Measurements from ENCODE around the gene DIAPH2.
A peak's percentile ranks its signal among the peaks of the same experiment; 100 is the strongest.

DIAPH2 gene

GRCh38 chrX:97522307-97522706 lies 837.7 kb downstream of the DIAPH2 start:
- no peak for DNase-seq

DNA sequence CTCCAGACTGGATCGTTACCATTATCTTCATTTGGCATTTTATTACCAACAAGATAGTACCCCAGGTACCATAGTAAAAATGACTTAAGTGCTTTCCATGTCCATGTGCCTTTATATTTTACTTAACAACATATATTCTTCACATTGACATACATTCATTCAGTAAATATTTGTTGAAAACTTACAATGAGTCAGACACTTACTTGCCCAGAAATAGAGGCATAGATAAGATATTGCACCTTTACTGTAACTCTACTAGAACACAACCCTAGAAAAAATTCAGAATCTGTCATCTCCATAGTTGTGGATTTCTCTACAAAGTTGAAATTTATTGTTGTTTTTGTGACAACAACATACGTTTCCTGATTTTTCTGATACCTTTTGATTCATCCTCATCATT lies 839.7 kb downstream of the DIAPH2 start:
- DNase-seq = no peak

- no peak for DNase-seq
Observed at GRCh38 chrX:97524997-97525396, 840.4 kb downstream of the DIAPH2 start.

GRCh38 chrX:97525981-97526380 lies 841.3 kb downstream of the DIAPH2 start:
- no peak for DNase-seq

DNA sequence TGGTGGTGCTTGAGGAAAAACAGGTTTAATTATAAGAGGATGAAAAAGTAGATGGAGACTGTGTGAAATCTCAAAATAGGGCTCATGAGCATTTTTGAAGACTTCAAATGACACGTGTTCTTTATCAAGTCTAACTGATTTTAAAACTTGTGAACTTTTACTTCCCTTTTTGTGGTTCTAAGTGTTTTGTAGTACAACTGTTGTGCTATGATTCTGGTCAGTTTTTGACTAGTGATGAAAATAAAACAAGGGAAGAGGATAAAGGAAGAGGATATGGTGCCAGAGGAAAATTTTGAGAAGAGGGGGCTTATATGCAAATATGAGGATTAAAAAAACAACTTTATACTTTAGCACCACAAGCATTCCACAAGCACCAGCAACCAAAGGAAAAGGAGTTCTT lies 843.1 kb downstream of the DIAPH2 start:
- DNase-seq = no peak

DNA sequence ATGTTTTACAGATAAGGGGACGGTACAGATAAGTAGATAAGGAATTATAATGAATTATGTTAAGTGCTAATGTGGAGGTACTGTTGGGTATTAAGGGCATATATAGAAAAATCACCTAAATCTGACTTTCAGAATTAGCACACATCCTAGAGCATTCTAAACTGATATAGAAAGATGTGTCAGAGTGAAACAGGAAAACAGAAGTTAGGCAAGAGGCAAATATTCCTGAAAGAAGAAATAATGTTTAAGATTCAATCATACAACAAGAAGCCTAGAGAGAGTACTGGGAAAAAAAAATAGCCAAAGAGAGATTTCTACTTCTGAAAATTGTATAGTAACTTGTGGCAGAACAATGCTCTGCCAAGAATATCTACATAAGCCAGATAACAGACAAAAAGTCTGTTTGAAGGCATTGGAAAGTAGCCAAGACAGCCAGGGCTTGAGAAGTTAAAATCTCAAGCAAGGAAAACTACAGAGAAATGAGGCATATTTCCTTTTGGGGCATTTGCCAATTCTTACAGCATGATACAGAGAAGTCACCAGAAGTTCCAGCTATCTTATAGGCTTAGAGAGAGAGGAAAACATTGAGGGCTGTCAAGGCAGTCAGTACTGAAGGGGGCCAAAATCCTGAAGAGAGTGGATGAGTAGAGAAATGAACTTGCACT lies 845.0 kb downstream of the DIAPH2 start:
- no peak for DNase-seq

DNA sequence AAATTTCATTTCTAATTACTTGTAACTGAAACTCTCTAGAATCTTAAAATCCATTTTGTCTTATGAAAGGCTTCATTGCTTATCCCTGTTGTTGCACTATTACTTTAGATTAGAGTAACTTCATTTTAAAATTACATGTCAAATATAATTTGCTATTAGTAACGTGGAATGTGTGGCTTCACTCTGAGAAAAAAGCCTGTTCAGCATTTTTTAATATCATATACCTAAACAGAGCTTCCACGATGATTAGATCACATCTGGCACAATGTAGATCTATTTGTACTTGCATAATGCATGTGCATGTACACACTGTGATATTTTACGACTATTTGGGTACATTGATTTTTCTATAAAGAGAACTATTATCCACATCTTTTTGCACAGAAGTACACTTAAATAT lies 847.2 kb downstream of the DIAPH2 start:
- no peak for DNase-seq

GRCh38 chrX:97538745-97539144 lies 854.1 kb downstream of the DIAPH2 start:
- DNase-seq = no peak

GRCh38 chrX:97539970-97540519 lies 855.4 kb downstream of the DIAPH2 start:
- DNase-seq = no peak

- no peak for DNase-seq
Observed at GRCh38 chrX:97547877-97548578, 863.4 kb downstream of the DIAPH2 start.

- peak; percentile 4 for DNase-seq
Observed at GRCh38 chrX:97551821-97552220, 867.2 kb downstream of the DIAPH2 start.

- DNase-seq = no peak
Observed at GRCh38 chrX:97553833-97554232, 869.2 kb downstream of the DIAPH2 start.

GRCh38 chrX:97556359-97556758 lies 871.7 kb downstream of the DIAPH2 start:
- DNase-seq = no peak

- peak; percentile 77 for DNase-seq
Observed at GRCh38 chrX:97563531-97564133, 879.0 kb downstream of the DIAPH2 start.

DNA sequence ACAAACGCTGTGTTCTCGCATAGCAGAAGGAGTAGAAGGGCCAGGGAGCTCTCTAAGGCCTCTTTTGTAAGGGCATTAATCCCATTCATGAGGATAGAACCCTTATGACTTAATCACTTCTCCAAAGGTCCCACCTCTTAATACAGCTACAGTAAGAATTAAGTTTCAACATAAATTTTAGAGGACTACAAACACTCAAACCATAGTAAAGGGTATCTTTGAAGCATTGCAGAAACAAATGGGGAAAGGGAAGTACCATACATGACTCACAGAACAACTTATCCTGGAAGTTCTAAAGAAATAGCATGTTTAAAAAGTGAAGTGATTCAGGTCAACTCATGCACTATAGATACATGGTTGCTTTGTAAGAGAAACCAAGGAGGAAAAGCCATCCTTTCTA lies 879.9 kb downstream of the DIAPH2 start:
- DNase-seq = no peak

GRCh38 chrX:97587171-97587570 lies 902.5 kb downstream of the DIAPH2 start:
- no peak for DNase-seq

DNA sequence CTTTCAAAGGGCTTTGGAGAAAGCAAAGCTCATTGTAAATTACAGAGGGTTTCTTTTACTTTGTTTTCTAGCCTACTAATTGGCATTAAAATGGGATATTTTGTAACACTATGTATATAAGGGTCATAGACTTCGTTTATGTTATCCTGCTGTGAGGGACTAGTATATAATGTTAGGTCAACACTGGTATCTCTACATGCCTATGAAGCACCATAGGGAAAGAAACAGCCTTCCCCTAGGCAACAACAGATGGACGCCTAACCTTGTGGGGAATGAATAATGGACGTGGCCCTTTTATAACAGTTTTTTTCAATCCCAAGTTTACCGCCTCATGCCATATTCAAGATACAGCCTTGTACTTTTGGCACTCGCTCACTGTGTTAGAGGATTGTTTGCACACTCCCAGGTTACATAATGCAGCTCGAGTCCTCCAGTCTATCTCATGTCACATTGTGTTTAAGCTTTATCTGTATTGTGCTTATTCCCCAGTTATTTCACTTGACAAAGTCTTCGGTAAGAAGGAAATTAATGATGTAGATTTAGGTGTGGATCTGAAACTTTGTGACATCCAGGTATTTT lies 910.1 kb downstream of the DIAPH2 start:
- DNase-seq = no peak

DNA sequence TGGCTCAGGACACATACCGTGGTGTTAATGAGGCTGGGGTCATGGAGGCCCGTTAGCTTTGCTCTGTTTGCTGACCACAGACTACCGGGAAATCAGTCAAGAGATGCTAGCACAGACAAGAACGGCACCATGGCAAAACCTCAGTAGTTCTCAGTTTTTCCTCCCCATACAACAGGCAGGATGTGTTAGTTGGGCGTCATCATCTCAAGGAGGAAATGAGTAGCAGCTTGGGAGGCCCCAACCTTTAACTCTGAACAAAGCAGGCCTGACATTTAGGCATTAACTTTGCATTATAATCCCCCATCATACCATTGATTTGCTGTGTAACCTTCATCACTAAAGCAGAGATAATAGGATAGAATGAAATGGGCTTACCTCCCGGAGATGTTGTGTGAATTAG lies 913.3 kb downstream of the DIAPH2 start:
- DNase-seq = peak; percentile 56

- no peak for DNase-seq
Observed at GRCh38 chrX:97602465-97603258, 918.0 kb downstream of the DIAPH2 start.

GRCh38 chrX:97605271-97605670 lies 920.6 kb downstream of the DIAPH2 start:
- DNase-seq = no peak

DNA sequence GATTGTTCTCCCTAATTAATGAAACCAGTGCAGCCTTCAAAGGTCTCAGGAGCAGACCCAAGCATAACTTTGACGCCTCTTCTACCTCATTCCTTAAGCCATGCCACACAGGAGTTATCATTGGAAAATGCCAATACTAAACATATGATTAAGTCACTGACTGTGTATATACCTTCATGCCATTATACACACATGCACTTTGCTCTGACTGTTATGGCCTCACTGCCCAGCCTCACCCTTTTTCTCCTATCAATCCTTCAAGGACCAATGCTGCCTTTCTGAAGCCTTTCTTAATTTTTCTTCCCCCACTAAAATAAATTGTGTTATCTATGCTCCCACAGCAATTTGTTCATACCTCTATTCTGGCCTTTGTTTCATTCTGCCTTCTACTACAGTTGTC lies 924.7 kb downstream of the DIAPH2 start:
- DNase-seq = no peak

DNA sequence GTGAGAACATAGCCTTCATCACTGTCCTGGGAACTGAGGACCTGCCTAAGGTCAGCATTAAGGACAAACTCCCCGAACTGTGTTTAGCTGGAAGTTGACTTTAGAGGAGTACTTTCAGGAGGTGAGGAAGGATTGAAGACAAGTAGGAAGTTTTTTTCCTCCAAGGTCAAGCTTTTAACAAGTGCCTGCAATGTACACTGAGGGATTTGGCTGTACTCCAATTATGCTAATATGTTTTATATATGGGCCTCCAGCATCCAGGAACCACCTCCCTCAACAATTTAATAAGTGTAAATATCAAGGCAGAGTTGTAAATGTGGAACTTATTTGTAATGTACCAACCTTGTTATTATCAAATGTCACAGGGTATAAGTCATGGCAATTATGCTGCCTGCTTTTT lies 925.3 kb downstream of the DIAPH2 start:
- no peak for DNase-seq

Measured in activated CD4-positive, alpha-beta T cell treated with anti-CD3 and anti-CD28 coated beads, Interleukin-10, Interleukin-2, amounts not matched to agents 100 ng/mL and 50 ng/mL, durations not matched to agents 16 hours and 8 hours (primary cell).